GM23338 (cell line): ENCODE measurements around the gene CARD10. TPM values are rescaled to one million over a fixed set of nuclear protein-coding genes. Genes with fewer than 3 reads are reported as not detected.

Experiments used
- ATAC-seq: fragments of 200-7000 bp; cut with Tn5 transposase; 3 replicates; pipeline ENCODE4 v1.9.1; 2020
- DNase-seq: peaks from one replicate; pipeline ENCODE4 v3.0.0-alpha.2; 2015; ENCODE audit warnings: low spot score
- H2AFZ ChIP-seq: fragments of 200-600 bp; sonication (generic); 2 replicates; pipeline ENCODE4 v1.8.0; 2016; ENCODE audit warnings: antibody characterized with exemption, mild to moderate bottlenecking, moderate library complexity
- H3F3A ChIP-seq: fragments of 200-600 bp; sonication (generic); replicated peaks from 2 replicates; pipeline ENCODE4 v1.8.0; 2017; ENCODE audit warnings: antibody characterized with exemption, mixed run types, low read depth
- H3K27ac ChIP-seq: fragments of 200-600 bp; sonication (generic); 2 replicates; pipeline ENCODE4 v1.6.1; 2016; ENCODE audit warnings: low read depth
- H3K27me3 ChIP-seq: fragments of 200-600 bp; sonication (generic); 2 replicates; pipeline ENCODE4 v1.8.0; 2016; ENCODE audit warnings: mild to moderate bottlenecking, mixed run types, moderate library complexity; ENCODE audit not compliant: insufficient read depth
- H3K36me3 ChIP-seq: fragments of 200-600 bp; sonication (generic); 2 replicates; pipeline ENCODE4 v1.8.0; 2016; ENCODE audit warnings: mild to moderate bottlenecking; ENCODE audit not compliant: insufficient read depth
- H3K4me1 ChIP-seq: fragments of 200-600 bp; sonication (generic); 2 replicates; pipeline ENCODE4 v1.8.0; 2016; ENCODE audit warnings: mild to moderate bottlenecking, moderate library complexity; ENCODE audit not compliant: insufficient read depth
- H3K4me2 ChIP-seq: fragments of 200-600 bp; sonication (generic); 2 replicates; pipeline ENCODE4 v1.7.1; 2017; ENCODE audit warnings: mixed run types
- H3K4me3 ChIP-seq: fragments of 200-600 bp; sonication (generic); 2 replicates; pipeline ENCODE4 v1.6.1; 2016; ENCODE audit warnings: mixed run types
- H3K79me2 ChIP-seq: fragments of 200-600 bp; sonication (generic); replicated peaks from 2 replicates; pipeline ENCODE4 v1.8.0; 2017; ENCODE audit warnings: mild to moderate bottlenecking; ENCODE audit not compliant: insufficient read depth
- H3K9me2 ChIP-seq: fragments of 200-600 bp; sonication (generic); 2 replicates; pipeline ENCODE4 v1.8.0; 2017; ENCODE audit not compliant: insufficient read depth
- H4K20me1 ChIP-seq: fragments of 200-600 bp; sonication (generic); replicated peaks from 2 replicates; pipeline ENCODE4 v1.8.0; 2017; ENCODE audit warnings: mild to moderate bottlenecking; ENCODE audit not compliant: insufficient read depth
- H3K27ac Mint-ChIP-seq: 2 replicates; pipeline ENCODE4 v1.8.0; 2020; ENCODE audit warnings: inconsistent platforms, mild to moderate bottlenecking, moderate library complexity, mixed read lengths
- H3K27me3 Mint-ChIP-seq: 3 replicates; pipeline ENCODE4 v1.8.0; 2022; ENCODE audit warnings: low read depth, mild to moderate bottlenecking, moderate library complexity, mixed read lengths, inconsistent platforms; ENCODE audit not compliant: insufficient read depth, poor library complexity
- H3K36me3 Mint-ChIP-seq: 3 replicates; pipeline ENCODE4 v1.8.0; 2021; ENCODE audit warnings: low read depth, mild to moderate bottlenecking, inconsistent platforms, moderate library complexity, mixed read lengths
- H3K4me1 Mint-ChIP-seq: 3 replicates; pipeline ENCODE4 v1.8.0; 2020; ENCODE audit warnings: mild to moderate bottlenecking, inconsistent platforms, mixed read lengths
- H3K4me3 Mint-ChIP-seq: 3 replicates; pipeline ENCODE4 v1.8.0; 2021; ENCODE audit warnings: moderate library complexity, mild to moderate bottlenecking, inconsistent platforms, mixed read lengths
- H3K9me3 Mint-ChIP-seq: 3 replicates; pipeline ENCODE4 v1.8.0; 2020; ENCODE audit warnings: moderate library complexity, mild to moderate bottlenecking, inconsistent platforms, mixed read lengths
- CTCF ChIP-seq, 2 experiments: fragments of 200-600 bp in 1 of 2; sonication (generic) in 1 of 2; conservative IDR thresholded peaks; 2 replicates each; pipeline versions ENCODE4 v1.5.1 to v1.6.1; 2016 to 2017; ENCODE audit warnings: antibody characterized with exemption in 2 of 2, low read depth in 2 of 2, mild to moderate bottlenecking in 2 of 2, moderate library complexity in 1 of 2
- JUNB ChIP-seq: IDR thresholded peaks from one replicate; pipeline ENCODE4 v1.6.1; 2016; ENCODE audit warnings: antibody characterized with exemption; ENCODE audit not compliant: unreplicated experiment
- POLR2AphosphoS5 ChIP-seq: IDR thresholded peaks from 2 replicates; pipeline ENCODE4 v1.6.1; 2016; ENCODE audit warnings: antibody characterized with exemption, low read depth
- STAT1 ChIP-seq: IDR thresholded peaks from one replicate; pipeline ENCODE4 v1.6.1; 2016; ENCODE audit warnings: antibody characterized with exemption; ENCODE audit not compliant: unreplicated experiment
- ZNF331 ChIP-seq: fragments of 250-450 bp; sonication (Bioruptor Pico); IDR thresholded peaks from 2 replicates; pipeline ENCODE4 v1.5.0; 2020; ENCODE audit warnings: low read depth, mild to moderate bottlenecking, moderate library complexity
- ZNF462 ChIP-seq: fragments of 250-450 bp; sonication (Bioruptor Pico); IDR thresholded peaks from 2 replicates; pipeline ENCODE4 v1.5.0; 2020; ENCODE audit warnings: mild to moderate bottlenecking, moderate library complexity
- polyA plus RNA-seq: library from polyadenylated mRNA; unstranded; fragments of >200 nt; fragmentation: Nextera tagmentation; extraction: Ambion mirVana; gene quantifications from 2 replicates; pipeline ENCODE4 v1.2.1, GENCODE V29; 2016
- total RNA-seq: library from RNA; depleted of rRNA; stranded (reverse); fragments of >200 nt; shearing (Covaris generic); gene quantifications from 2 replicates; pipeline ENCODE4 v1.2.3, GENCODE V29; 2014

The CARD10 gene
- total and polyA plus RNA-seq, 2 experiments from 2014 or later = 5.4 to 17.2 TPM

GRCh38 chr22:37445501-37445900 is 73.7 kb downstream of the CARD10 start (continued):
- TF ChIP-seq JUNB (no peak), STAT1 (no peak), POLR2AphosphoS5 (no peak), ZNF462 (CRISPR knock-in tag) (no peak), CTCF (conservative IDR thresholded peaks at IDR 0.05; ENCODE audit: low read depth in 2 of 2) (no peak)

- Mint-ChIP-seq H3K27me3 (peaks cover 6% of the 10 kb centered on the region), H3K4me3 (no peak overlapping the region), H3K36me3 (no peaks in the 10 kb centered on the region), H3K4me1 (no peaks in the 10 kb centered on the region; the same call in 2 of the 3 replicates), H3K27ac (no peak overlapping the region), H3K9me3 (peaks cover 9% of the 10 kb centered on the region)
- no peak for ATAC-seq
- no peaks in the 10 kb centered on the region for H3K9me2 ChIP-seq
- no peak overlapping the region for H2AFZ ChIP-seq
- no peak for DNase-seq
- H4K20me1 ChIP-seq = no peaks in the 10 kb centered on the region
- H3K27me3 ChIP-seq = no peaks in the 10 kb centered on the region
- H3F3A ChIP-seq = no peaks in the 10 kb centered on the region
- no peak overlapping the region for H3K27ac ChIP-seq
- H3K4me1 ChIP-seq = no peaks in the 10 kb centered on the region
- H3K79me2 ChIP-seq = no peaks in the 10 kb centered on the region
- no peak overlapping the region for H3K4me3 ChIP-seq
- H3K36me3 ChIP-seq = no peaks in the 10 kb centered on the region
- no peak overlapping the region for H3K4me2 ChIP-seq
- TF ChIP-seq ZNF331 (CRISPR knock-in tag) = no peak
- no peak for TF ChIP-seq CTCF (conservative IDR thresholded peaks at IDR 0.05; ENCODE audit: low read depth in 2 of 2)
Observed at GRCh38 chr22:37443977-37444376, 75.2 kb downstream of the CARD10 start.
